ENCODE results near the gene ABCD3. TPM values are rescaled to one million over a fixed set of nuclear protein-coding genes. Genes with fewer than 3 reads are reported as not detected.

ABCD3 gene
- total and polyA plus RNA-seq, 2 of the 13 experiments (the other 11 are each of a cell fraction or from before 2014, with no cell fraction given) = 27.5 to 166 TPM

DNA sequence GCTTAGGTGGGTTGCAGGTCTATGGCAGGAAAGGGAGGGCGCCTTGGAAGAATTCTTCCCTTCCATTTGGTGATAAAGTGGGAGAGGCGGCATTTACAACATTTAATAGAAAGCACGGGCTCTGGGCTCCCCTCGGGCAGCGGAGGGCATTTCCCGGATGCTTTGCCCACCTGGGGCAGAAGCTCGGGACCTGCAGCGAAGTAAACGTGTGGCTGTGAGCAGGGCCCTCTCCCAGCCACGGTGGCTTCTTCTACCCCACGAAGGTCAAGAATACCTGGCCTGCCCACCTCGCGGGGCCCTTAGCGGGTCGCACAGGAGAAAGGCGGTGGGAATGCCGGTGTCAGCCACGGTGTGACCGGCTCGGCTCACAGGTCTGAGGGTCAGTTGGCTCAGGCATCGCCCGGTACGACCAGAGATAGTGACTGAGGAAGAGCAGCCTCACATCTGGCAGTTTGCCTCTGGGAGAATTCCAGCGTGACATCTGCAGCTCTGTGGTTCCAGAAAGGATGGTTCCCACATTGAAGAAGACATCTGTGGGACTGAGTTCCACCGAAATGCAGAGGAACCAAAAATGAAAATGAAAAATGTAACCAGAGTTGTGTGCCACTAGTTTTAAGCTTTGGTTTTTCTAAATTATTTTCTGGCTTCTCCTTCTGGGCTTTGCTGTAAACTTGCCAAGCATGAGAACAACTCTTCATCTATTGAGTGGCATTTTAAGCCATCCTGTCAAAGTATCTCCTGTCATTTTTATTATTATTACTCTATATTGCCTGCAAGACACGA is 124.1 kb downstream of the ABCD3 start (continued):
- TF ChIP-seq TBX2 (CRISPR knock-in tag; IDR thresholded peaks at IDR 0.05; ENCODE audit: borderline replicate concordance) = peak; percentile 37; the same call in 1 of the 2 replicates
- TF ChIP-seq, protein P1, sequence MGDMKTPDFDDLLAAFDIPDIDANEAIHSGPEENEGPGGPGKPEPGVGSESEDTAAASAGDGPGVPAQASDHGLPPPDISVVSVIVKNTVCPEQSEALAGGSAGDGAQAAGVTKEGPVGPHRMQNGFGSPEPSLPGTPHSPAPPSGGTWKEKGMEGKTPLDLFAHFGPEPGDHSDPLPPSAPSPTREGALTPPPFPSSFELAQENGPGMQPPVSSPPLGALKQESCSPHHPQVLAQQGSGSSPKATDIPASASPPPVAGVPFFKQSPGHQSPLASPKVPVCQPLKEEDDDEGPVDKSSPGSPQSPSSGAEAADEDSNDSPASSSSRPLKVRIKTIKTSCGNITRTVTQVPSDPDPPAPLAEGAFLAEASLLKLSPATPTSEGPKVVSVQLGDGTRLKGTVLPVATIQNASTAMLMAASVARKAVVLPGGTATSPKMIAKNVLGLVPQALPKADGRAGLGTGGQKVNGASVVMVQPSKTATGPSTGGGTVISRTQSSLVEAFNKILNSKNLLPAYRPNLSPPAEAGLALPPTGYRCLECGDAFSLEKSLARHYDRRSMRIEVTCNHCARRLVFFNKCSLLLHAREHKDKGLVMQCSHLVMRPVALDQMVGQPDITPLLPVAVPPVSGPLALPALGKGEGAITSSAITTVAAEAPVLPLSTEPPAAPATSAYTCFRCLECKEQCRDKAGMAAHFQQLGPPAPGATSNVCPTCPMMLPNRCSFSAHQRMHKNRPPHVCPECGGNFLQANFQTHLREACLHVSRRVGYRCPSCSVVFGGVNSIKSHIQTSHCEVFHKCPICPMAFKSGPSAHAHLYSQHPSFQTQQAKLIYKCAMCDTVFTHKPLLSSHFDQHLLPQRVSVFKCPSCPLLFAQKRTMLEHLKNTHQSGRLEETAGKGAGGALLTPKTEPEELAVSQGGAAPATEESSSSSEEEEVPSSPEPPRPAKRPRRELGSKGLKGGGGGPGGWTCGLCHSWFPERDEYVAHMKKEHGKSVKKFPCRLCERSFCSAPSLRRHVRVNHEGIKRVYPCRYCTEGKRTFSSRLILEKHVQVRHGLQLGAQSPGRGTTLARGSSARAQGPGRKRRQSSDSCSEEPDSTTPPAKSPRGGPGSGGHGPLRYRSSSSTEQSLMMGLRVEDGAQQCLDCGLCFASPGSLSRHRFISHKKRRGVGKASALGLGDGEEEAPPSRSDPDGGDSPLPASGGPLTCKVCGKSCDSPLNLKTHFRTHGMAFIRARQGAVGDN (CRISPR knock-in tag; IDR thresholded peaks at IDR 0.05) = peak; percentile 36
- TF ChIP-seq, protein P2, sequence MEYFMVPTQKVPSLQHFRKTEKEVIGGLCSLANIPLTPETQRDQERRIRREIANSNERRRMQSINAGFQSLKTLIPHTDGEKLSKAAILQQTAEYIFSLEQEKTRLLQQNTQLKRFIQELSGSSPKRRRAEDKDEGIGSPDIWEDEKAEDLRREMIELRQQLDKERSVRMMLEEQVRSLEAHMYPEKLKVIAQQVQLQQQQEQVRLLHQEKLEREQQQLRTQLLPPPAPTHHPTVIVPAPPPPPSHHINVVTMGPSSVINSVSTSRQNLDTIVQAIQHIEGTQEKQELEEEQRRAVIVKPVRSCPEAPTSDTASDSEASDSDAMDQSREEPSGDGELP (IDR thresholded peaks at IDR 0.05; ENCODE audit: borderline replicate concordance, low read depth) = peak; percentile 4; the same call in 1 of the 2 replicates
- TF ChIP-seq ZNF225 (CRISPR knock-in tag; IDR thresholded peaks at IDR 0.05) = peak; percentile 79; the same call in 1 of the 2 replicates
- 0 out of 2 replicates have a peak, but pooled peaks have one; percentile 0 for TF ChIP-seq RARA (CRISPR knock-in tag; IDR thresholded peaks at IDR 0.05)
- TF ChIP-seq MTF2 (CRISPR knock-in tag; IDR thresholded peaks at IDR 0.05; ENCODE audit: borderline replicate concordance) = peak; percentile 61; the same call in 1 of the 2 replicates
- no peak for TF ChIP-seq HOXA3 (CRISPR knock-in tag; IDR thresholded peaks at IDR 0.05)
- no peak for TF ChIP-seq ZFP36L1 (CRISPR knock-in tag; IDR thresholded peaks at IDR 0.05)
- TF ChIP-seq, protein P3, sequence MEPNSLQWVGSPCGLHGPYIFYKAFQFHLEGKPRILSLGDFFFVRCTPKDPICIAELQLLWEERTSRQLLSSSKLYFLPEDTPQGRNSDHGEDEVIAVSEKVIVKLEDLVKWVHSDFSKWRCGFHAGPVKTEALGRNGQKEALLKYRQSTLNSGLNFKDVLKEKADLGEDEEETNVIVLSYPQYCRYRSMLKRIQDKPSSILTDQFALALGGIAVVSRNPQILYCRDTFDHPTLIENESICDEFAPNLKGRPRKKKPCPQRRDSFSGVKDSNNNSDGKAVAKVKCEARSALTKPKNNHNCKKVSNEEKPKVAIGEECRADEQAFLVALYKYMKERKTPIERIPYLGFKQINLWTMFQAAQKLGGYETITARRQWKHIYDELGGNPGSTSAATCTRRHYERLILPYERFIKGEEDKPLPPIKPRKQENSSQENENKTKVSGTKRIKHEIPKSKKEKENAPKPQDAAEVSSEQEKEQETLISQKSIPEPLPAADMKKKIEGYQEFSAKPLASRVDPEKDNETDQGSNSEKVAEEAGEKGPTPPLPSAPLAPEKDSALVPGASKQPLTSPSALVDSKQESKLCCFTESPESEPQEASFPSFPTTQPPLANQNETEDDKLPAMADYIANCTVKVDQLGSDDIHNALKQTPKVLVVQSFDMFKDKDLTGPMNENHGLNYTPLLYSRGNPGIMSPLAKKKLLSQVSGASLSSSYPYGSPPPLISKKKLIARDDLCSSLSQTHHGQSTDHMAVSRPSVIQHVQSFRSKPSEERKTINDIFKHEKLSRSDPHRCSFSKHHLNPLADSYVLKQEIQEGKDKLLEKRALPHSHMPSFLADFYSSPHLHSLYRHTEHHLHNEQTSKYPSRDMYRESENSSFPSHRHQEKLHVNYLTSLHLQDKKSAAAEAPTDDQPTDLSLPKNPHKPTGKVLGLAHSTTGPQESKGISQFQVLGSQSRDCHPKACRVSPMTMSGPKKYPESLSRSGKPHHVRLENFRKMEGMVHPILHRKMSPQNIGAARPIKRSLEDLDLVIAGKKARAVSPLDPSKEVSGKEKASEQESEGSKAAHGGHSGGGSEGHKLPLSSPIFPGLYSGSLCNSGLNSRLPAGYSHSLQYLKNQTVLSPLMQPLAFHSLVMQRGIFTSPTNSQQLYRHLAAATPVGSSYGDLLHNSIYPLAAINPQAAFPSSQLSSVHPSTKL (CRISPR knock-in tag; IDR thresholded peaks at IDR 0.05) = 0 out of 2 replicates have a peak, but pooled peaks have one; percentile 6
- TF ChIP-seq ZMYM2 (CRISPR knock-in tag; IDR thresholded peaks at IDR 0.05) = no peak
- 0 out of 2 replicates have a peak, but pooled peaks have one; percentile 13 for TF ChIP-seq ZNF670 (CRISPR knock-in tag; IDR thresholded peaks at IDR 0.05; ENCODE audit: borderline replicate concordance)
- no peak for TF ChIP-seq POLR2AphosphoS5 (IDR thresholded peaks at IDR 0.05; ENCODE audit: low read depth, low read length)
- TF ChIP-seq ZMAT3 (CRISPR knock-in tag; conservative IDR thresholded peaks at IDR 0.05) = 0 out of 2 replicates have a peak, but pooled peaks have one; percentile 13
- 0 out of 2 replicates have a peak, but pooled peaks have one; percentile 3 for TF ChIP-seq ZNF556 (CRISPR knock-in tag; IDR thresholded peaks at IDR 0.05; ENCODE audit: borderline replicate concordance)
- no peak for TF ChIP-seq ZNF780A (CRISPR knock-in tag; IDR thresholded peaks at IDR 0.05)
- peak; percentile 3; the same call in 1 of the 2 replicates for TF ChIP-seq ARNT2 (CRISPR knock-in tag; IDR thresholded peaks at IDR 0.05; ENCODE audit: low read depth)
- no peak for TF ChIP-seq ZFP1 (CRISPR knock-in tag; IDR thresholded peaks at IDR 0.05)
- peak; percentile 81; the same call in 1 of the 2 replicates for TF ChIP-seq ZSCAN31 (CRISPR knock-in tag; IDR thresholded peaks at IDR 0.05; ENCODE audit: low read depth)
- peak; percentile 5; the same call in 1 of the 2 replicates for TF ChIP-seq ETV5 (CRISPR knock-in tag; IDR thresholded peaks at IDR 0.05; ENCODE audit: borderline replicate concordance)
- TF ChIP-seq ZFY (CRISPR knock-in tag; IDR thresholded peaks at IDR 0.05) = peak; percentile 6; the same call in 1 of the 2 replicates
- no peak for TF ChIP-seq HMG20B (CRISPR knock-in tag; conservative IDR thresholded peaks at IDR 0.05)

Measured in HepG2 (cell line).